HEK293 (cell line): ENCODE measurements around the gene ITPR2.

Experiments used
- CTCF ChIA-PET: fragments of 350-600 bp; formaldehyde crosslinking; extraction: SDS; loops from one replicate; lab custom pipeline; 2021; ENCODE audit warnings: antibody characterized with exemption; lab: Yijun Ruan, JAX
- POLR2A ChIA-PET: fragments of 300-600 bp; formaldehyde crosslinking; extraction: SDS; loops from one replicate; lab custom pipeline; 2020; ENCODE audit warnings: antibody characterized with exemption, inconsistent platforms; lab: Yijun Ruan, JAX
- H3K27ac ChIP-seq: fragments of 200-500 bp; sonication (Bioruptor generic); 2 replicates; pipeline ENCODE4 v1.5.1; 2014; ENCODE audit warnings: low read depth, low read length, control low read depth, inconsistent platforms; ENCODE audit errors: extremely low read depth
- H3K36me3 ChIP-seq, 2 experiments: fragments of 200-500 bp in 1 of 2; sonication (Bioruptor generic) in 1 of 2; 1 replicate in 1 of 2; 2 replicates in 1 of 2; pipeline ENCODE4 v1.5.1; 2014 to 2017; ENCODE audit warnings: inconsistent platforms in 2 of 2, low read length in 2 of 2; ENCODE audit not compliant: control insufficient read depth in 2 of 2, insufficient read depth in 1 of 2
- H3K4me1 ChIP-seq: fragments of 200-500 bp; sonication (Bioruptor generic); 2 replicates; pipeline ENCODE4 v1.5.1; 2014; ENCODE audit warnings: mild to moderate bottlenecking, low read length, inconsistent platforms; ENCODE audit not compliant: control insufficient read depth, insufficient read depth
- H3K4me3 ChIP-seq: 2 replicates; pipeline ENCODE4 v1.5.1; 2011; ENCODE audit warnings: low read depth, mild to moderate bottlenecking, control low read depth, low read length, moderate library complexity
- H3K9me3 ChIP-seq: fragments of 200-500 bp; sonication (Bioruptor generic); 2 replicates; pipeline ENCODE4 v1.5.1; 2014; ENCODE audit warnings: low read depth, low read length, inconsistent platforms; ENCODE audit not compliant: control insufficient read depth, insufficient read depth
- GLI2 ChIP-seq: fragments of 450-650 bp; formaldehyde crosslinking; IDR thresholded peaks from 2 replicates; pipeline ENCODE4; 2017; ENCODE audit warnings: missing biosample characterization, missing genetic modification characterization, low read depth, borderline replicate concordance
- HOXA7 ChIP-seq: sonication (generic); formaldehyde crosslinking; IDR thresholded peaks from 2 replicates; pipeline ENCODE4 v1.8.1; 2022; ENCODE audit warnings: missing genetic modification reagents, borderline replicate concordance
- HOXD13 ChIP-seq: sonication (generic); formaldehyde crosslinking; IDR thresholded peaks from 2 replicates; pipeline ENCODE4 v1.8.0; 2022; ENCODE audit warnings: missing genetic modification reagents, borderline replicate concordance
- OSR2 ChIP-seq: fragments of 450-650 bp; formaldehyde crosslinking; IDR thresholded peaks from 2 replicates; pipeline ENCODE4 v1.5.1; 2016; ENCODE audit warnings: missing biosample characterization, missing genetic modification characterization
- SCRT1 ChIP-seq: fragments of 450-650 bp; formaldehyde crosslinking; IDR thresholded peaks from 2 replicates; pipeline ENCODE4 v1.5.1; 2016; ENCODE audit warnings: missing biosample characterization, missing genetic modification characterization, borderline replicate concordance
- YY1 ChIP-seq: fragments of 450-650 bp; formaldehyde crosslinking; IDR thresholded peaks from 2 replicates; pipeline ENCODE4 v1.5.1; 2018; ENCODE audit warnings: missing biosample characterization, missing genetic modification characterization
- ZBTB20 ChIP-seq: fragments of 450-650 bp; formaldehyde crosslinking; IDR thresholded peaks from 2 replicates; pipeline ENCODE4 v1.5.1; 2016; ENCODE audit warnings: missing biosample characterization, missing genetic modification characterization
- ZBTB8A ChIP-seq: fragments of 450-650 bp; formaldehyde crosslinking; IDR thresholded peaks from 2 replicates; pipeline ENCODE4 v1.5.1; 2016; ENCODE audit warnings: missing biosample characterization, missing genetic modification characterization
- ZEB2 ChIP-seq: fragments of 450-650 bp; formaldehyde crosslinking; IDR thresholded peaks from 2 replicates; pipeline ENCODE4 v1.5.1; 2016; ENCODE audit warnings: missing biosample characterization, missing genetic modification characterization
- ZFP37 ChIP-seq: fragments of 450-650 bp; formaldehyde crosslinking; IDR thresholded peaks from 2 replicates; pipeline ENCODE4 v1.5.1; 2016; ENCODE audit warnings: missing biosample characterization, missing genetic modification characterization
- ZFP41 ChIP-seq: fragments of 450-650 bp; formaldehyde crosslinking; IDR thresholded peaks from 2 replicates; pipeline ENCODE4 v1.5.1; 2016; ENCODE audit warnings: missing biosample characterization, missing genetic modification characterization, borderline replicate concordance
- ZIC2 ChIP-seq: fragments of 450-650 bp; formaldehyde crosslinking; IDR thresholded peaks from 2 replicates; pipeline ENCODE4 v1.5.1; 2016; ENCODE audit warnings: missing biosample characterization, missing genetic modification characterization
- ZNF133 ChIP-seq: fragments of 450-650 bp; formaldehyde crosslinking; IDR thresholded peaks from 2 replicates; pipeline ENCODE4 v1.5.1; 2016; ENCODE audit warnings: missing biosample characterization, missing genetic modification characterization
- ZNF138 ChIP-seq: fragments of 450-650 bp; formaldehyde crosslinking; IDR thresholded peaks from 2 replicates; pipeline ENCODE4 v1.5.1; 2016; ENCODE audit warnings: missing biosample characterization, missing genetic modification characterization, borderline replicate concordance
- ZNF140 ChIP-seq: fragments of 450-650 bp; formaldehyde crosslinking; IDR thresholded peaks from 2 replicates; pipeline ENCODE4 v1.5.1; 2016; ENCODE audit warnings: missing biosample characterization, missing genetic modification characterization
- ZNF266 ChIP-seq: fragments of 450-650 bp; formaldehyde crosslinking; IDR thresholded peaks from 2 replicates; pipeline ENCODE4 v1.5.1; 2016; ENCODE audit warnings: missing biosample characterization, missing genetic modification characterization, low read depth
- ZNF354C ChIP-seq: fragments of 450-650 bp; formaldehyde crosslinking; IDR thresholded peaks from 2 replicates; pipeline ENCODE4 v1.5.1; 2016; ENCODE audit warnings: missing biosample characterization, missing genetic modification characterization, low read depth, borderline replicate concordance
- ZNF423 ChIP-seq: fragments of 450-650 bp; formaldehyde crosslinking; IDR thresholded peaks from 2 replicates; pipeline ENCODE4 v1.5.1; 2016; ENCODE audit warnings: missing biosample characterization, missing genetic modification characterization
- ZNF585B ChIP-seq: fragments of 450-650 bp; formaldehyde crosslinking; IDR thresholded peaks from 2 replicates; pipeline ENCODE4 v1.5.1; 2016; ENCODE audit warnings: missing biosample characterization, missing genetic modification characterization
- ZNF654 ChIP-seq: fragments of 450-650 bp; formaldehyde crosslinking; IDR thresholded peaks from 2 replicates; pipeline ENCODE4 v1.5.1; 2016; ENCODE audit warnings: low read depth, missing biosample characterization, missing genetic modification characterization
- ZNF747 ChIP-seq: fragments of 450-650 bp; formaldehyde crosslinking; IDR thresholded peaks from 2 replicates; pipeline ENCODE4 v1.5.1; 2016; ENCODE audit warnings: missing biosample characterization, missing genetic modification characterization
- ZNF777 ChIP-seq: fragments of 450-650 bp; formaldehyde crosslinking; IDR thresholded peaks from 2 replicates; pipeline ENCODE4 v1.5.1; 2017; ENCODE audit warnings: missing biosample characterization, missing genetic modification characterization, borderline replicate concordance
- ZNF837 ChIP-seq: fragments of 450-650 bp; formaldehyde crosslinking; IDR thresholded peaks from 2 replicates; pipeline ENCODE4 v1.5.1; 2016; ENCODE audit warnings: missing biosample characterization, missing genetic modification characterization
- ZSCAN23 ChIP-seq: fragments of 450-650 bp; formaldehyde crosslinking; IDR thresholded peaks from 2 replicates; pipeline ENCODE4 v1.5.1; 2016; ENCODE audit warnings: missing biosample characterization, missing genetic modification characterization
- TF ChIP-seq, protein P1 (sequence below): fragments of 450-650 bp; formaldehyde crosslinking; optimal IDR thresholded peaks from 2 replicates; pipeline ENCODE3; 2016; ENCODE audit warnings: missing biosample characterization, mild to moderate bottlenecking, missing genetic modification characterization
- TF ChIP-seq, protein P2 (sequence below): fragments of 450-650 bp; formaldehyde crosslinking; IDR thresholded peaks from 2 replicates; pipeline ENCODE4 v1.5.0; 2017; ENCODE audit warnings: missing biosample characterization, missing genetic modification characterization, borderline replicate concordance
- TF ChIP-seq, protein P3 (sequence below): fragments of 450-650 bp; formaldehyde crosslinking; IDR thresholded peaks from 2 replicates; pipeline ENCODE4 v1.5.1; 2016; ENCODE audit warnings: missing biosample characterization, missing genetic modification characterization
- TF ChIP-seq, protein P4 (sequence below): fragments of 450-650 bp; formaldehyde crosslinking; IDR thresholded peaks from 2 replicates; pipeline ENCODE4 v1.5.1; 2016; ENCODE audit warnings: missing biosample characterization, missing genetic modification characterization, low read depth

Gene ITPR2

DNA sequence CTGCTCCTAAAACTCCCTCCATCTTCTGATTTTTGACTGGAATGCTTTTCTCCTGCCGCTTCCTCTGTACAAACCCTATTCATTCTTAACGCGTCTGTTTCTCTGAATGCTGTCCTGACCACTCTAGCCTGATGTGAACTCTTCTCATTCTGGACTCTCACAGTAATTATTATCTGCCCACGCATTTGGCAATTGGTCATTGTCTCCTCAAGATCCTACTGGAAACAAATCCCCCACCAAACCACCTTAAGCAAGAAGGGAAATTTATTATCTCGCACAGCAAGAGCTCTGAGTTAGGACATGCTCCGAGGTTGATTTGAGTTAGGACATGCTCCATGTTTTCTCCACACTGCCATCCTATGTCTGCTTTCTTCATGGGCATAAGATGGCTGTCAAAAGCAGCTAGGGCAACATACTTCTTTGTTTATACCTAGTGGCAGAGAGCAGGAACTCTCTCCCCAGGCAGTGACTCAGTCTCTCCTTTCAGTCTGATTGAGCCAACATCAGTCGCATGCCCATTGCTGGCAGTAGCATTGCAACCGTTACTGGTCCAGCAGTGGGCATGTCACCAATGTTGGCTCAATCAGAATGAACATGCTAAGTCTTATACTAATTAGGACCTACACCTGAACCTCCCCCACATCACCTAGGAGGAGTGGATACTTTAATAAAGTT lies 535.5 kb downstream of the ITPR2 start:
- ChIA-PET CTCF (interaction anchor here (0.6 kb wide), 1 partner anchor 45 kb away, joined by 6 read pairs; no protein-coding TSS in a partner anchor), POLR2A (no interaction called here)
- Histone ChIP-seq H3K36me3 (no peaks in the 10 kb centered on the region), H3K27ac (no peak overlapping the region), H3K9me3 (no peaks in the 10 kb centered on the region), H3K4me3 (no peak overlapping the region), H3K4me1 (peaks cover 2% of the 10 kb centered on the region; the same call in 1 of the 2 replicates)
- TF ChIP-seq YY1 (tag by site-specific recombination) (no peak), ZNF585B (tag by site-specific recombination) (no peak), ZNF133 (no peak), ZNF837 (tag by site-specific recombination) (no peak), SCRT1 (tag by site-specific recombination) (no peak), GLI2 (tag by site-specific recombination) (no peak), ZNF140 (tag by site-specific recombination) (no peak), ZBTB8A (tag by site-specific recombination) (no peak)
- TF ChIP-seq, protein P1, sequence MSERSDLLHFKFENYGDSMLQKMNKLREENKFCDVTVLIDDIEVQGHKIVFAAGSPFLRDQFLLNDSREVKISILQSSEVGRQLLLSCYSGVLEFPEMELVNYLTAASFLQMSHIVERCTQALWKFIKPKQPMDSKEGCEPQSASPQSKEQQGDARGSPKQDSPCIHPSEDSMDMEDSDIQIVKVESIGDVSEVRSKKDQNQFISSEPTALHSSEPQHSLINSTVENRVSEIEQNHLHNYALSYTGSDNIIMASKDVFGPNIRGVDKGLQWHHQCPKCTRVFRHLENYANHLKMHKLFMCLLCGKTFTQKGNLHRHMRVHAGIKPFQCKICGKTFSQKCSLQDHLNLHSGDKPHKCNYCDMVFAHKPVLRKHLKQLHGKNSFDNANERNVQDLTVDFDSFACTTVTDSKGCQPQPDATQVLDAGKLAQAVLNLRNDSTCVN (tag by site-specific recombination): no peak

DNA sequence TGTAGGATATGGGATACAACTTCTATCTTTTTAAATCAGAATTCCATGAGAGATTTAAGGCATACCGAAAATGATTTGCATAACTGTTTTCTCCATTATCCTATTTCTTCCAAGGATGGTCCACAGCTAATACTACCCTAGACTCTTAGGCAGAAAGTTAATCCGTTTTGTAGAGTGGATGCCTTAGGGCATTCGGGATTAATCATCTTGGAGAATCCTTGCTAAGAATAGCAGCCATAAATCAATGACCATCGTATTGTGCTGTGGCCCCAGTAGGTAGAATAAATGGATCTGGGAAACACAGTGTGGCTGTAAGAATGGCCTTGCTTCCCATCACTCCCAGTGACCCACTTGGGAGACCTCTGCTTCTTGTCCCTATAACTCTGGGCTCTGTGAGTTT lies 538.0 kb downstream of the ITPR2 start:
- TF ChIP-seq ZFP37 (tag by site-specific recombination): no peak
- no peak for TF ChIP-seq ZFP41 (tag by site-specific recombination)
- no peak for TF ChIP-seq ZIC2
- TF ChIP-seq HOXD13 (CRISPR knock-in tag): no peak
- TF ChIP-seq ZNF747 (tag by site-specific recombination): no peak
- no peak for TF ChIP-seq ZNF837 (tag by site-specific recombination)
- TF ChIP-seq ZNF654 (tag by site-specific recombination): no peak
- TF ChIP-seq, protein P2, sequence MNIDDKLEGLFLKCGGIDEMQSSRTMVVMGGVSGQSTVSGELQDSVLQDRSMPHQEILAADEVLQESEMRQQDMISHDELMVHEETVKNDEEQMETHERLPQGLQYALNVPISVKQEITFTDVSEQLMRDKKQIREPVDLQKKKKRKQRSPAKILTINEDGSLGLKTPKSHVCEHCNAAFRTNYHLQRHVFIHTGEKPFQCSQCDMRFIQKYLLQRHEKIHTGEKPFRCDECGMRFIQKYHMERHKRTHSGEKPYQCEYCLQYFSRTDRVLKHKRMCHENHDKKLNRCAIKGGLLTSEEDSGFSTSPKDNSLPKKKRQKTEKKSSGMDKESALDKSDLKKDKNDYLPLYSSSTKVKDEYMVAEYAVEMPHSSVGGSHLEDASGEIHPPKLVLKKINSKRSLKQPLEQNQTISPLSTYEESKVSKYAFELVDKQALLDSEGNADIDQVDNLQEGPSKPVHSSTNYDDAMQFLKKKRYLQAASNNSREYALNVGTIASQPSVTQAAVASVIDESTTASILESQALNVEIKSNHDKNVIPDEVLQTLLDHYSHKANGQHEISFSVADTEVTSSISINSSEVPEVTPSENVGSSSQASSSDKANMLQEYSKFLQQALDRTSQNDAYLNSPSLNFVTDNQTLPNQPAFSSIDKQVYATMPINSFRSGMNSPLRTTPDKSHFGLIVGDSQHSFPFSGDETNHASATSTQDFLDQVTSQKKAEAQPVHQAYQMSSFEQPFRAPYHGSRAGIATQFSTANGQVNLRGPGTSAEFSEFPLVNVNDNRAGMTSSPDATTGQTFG (tag by site-specific recombination): no peak
- no peak for TF ChIP-seq HOXA7 (CRISPR knock-in tag)
- TF ChIP-seq ZNF138: no peak
- TF ChIP-seq, protein P3, sequence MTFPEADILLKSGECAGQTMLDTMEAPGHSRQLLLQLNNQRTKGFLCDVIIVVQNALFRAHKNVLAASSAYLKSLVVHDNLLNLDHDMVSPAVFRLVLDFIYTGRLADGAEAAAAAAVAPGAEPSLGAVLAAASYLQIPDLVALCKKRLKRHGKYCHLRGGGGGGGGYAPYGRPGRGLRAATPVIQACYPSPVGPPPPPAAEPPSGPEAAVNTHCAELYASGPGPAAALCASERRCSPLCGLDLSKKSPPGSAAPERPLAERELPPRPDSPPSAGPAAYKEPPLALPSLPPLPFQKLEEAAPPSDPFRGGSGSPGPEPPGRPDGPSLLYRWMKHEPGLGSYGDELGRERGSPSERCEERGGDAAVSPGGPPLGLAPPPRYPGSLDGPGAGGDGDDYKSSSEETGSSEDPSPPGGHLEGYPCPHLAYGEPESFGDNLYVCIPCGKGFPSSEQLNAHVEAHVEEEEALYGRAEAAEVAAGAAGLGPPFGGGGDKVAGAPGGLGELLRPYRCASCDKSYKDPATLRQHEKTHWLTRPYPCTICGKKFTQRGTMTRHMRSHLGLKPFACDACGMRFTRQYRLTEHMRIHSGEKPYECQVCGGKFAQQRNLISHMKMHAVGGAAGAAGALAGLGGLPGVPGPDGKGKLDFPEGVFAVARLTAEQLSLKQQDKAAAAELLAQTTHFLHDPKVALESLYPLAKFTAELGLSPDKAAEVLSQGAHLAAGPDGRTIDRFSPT (tag by site-specific recombination): no peak
- no peak for TF ChIP-seq ZNF266
- TF ChIP-seq ZNF354C: no peak
- TF ChIP-seq, protein P4, sequence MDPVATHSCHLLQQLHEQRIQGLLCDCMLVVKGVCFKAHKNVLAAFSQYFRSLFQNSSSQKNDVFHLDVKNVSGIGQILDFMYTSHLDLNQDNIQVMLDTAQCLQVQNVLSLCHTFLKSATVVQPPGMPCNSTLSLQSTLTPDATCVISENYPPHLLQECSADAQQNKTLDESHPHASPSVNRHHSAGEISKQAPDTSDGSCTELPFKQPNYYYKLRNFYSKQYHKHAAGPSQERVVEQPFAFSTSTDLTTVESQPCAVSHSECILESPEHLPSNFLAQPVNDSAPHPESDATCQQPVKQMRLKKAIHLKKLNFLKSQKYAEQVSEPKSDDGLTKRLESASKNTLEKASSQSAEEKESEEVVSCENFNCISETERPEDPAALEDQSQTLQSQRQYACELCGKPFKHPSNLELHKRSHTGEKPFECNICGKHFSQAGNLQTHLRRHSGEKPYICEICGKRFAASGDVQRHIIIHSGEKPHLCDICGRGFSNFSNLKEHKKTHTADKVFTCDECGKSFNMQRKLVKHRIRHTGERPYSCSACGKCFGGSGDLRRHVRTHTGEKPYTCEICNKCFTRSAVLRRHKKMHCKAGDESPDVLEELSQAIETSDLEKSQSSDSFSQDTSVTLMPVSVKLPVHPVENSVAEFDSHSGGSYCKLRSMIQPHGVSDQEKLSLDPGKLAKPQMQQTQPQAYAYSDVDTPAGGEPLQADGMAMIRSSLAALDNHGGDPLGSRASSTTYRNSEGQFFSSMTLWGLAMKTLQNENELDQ (tag by site-specific recombination): no peak
- no peak for TF ChIP-seq ZBTB20
- no peak for TF ChIP-seq OSR2 (tag by site-specific recombination)
- TF ChIP-seq ZSCAN23 (tag by site-specific recombination): no peak
- no peak for TF ChIP-seq ZEB2
- no peak for TF ChIP-seq ZNF423 (tag by site-specific recombination)
- TF ChIP-seq ZNF777 (tag by site-specific recombination): no peak
- CTCF ChIA-PET: interaction anchor here (0.6 kb wide), 1 partner anchor 232 kb away, joined by 3 read pairs; no protein-coding TSS in a partner anchor

More for the DNA sequence above, 538.0 kb downstream of the ITPR2 start:
- Histone ChIP-seq H3K36me3 (no peaks in the 10 kb centered on the region), H3K4me3 (no peak overlapping the region), H3K27ac (no peak overlapping the region), H3K9me3 (no peaks in the 10 kb centered on the region), H3K4me1 (peaks cover 2% of the 10 kb centered on the region; the same call in 1 of the 2 replicates)
- POLR2A ChIA-PET: no interaction called here
